HG03039 (cell line): ENCODE results near the gene ZNF516.

Experiments used
- ATAC-seq: cut with Tn5 transposase; IDR thresholded peaks from one replicate; pipeline ENCODE4 v1.9.1; 2021; ENCODE audit warnings: mild to moderate bottlenecking, moderate library complexity; ENCODE audit not compliant: unreplicated experiment

The ZNF516 gene

GRCh38 chr18:76457957-76458356, 37.1 kb downstream of the ZNF516 start:
- ATAC-seq, result no peak

- ATAC-seq, result no peak
These were observed 37.6 kb downstream of the ZNF516 start for GRCh38 chr18:76457475-76457874.

DNA sequence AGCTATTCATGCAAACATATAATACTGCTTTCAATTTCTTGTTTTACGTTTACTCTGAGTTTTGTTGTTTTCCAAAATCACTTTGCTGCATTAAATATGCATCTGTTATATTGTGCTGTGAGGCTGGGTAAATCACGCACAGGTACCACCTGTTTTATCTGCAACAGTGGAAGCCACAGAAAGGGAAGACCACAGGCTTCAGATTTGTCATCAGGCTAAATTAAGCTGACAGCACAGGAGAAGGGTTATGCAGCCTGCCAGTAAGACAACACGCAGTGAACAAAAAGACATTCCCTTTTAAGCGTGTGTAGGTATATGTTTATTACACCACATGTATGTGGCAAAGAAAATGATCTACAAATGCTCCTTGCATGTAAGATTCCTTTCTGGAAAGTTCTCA, 38.2 kb downstream of the ZNF516 start:
- no peak for ATAC-seq

DNA sequence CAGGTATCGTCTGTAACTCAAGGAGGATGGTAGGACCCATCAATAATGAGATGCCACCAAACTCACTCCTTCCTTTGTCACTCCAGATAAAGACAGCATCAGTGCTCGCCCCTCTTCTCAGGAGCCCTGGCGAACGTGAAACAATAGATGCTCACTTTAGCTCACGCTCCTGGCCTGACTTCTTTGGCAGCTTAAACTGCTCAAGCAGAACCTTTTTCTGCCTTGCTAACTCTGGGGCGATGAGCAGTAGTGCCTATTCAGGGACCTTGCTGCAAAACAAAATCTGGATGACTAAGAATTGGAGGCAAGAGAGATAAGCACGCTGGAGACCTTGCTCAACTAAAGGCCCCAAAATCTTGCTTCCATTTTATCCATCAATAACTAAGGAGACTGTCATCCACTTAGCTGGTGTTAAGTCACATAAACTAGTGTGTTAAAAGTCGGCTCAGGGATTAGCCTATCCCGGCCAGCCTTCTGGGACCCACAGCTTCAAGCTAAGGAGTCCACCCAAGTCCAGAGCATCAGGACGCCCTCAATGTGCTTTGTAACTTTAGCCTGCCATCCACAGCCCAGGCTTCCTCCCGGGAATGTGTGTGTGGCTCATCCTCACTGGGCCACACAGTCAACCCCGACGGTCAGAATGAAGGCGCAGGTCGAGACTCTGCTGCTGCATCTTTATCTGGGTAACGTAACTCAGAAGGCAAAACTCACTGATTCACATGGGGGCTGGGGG, 38.9 kb downstream of the ZNF516 start:
- ATAC-seq, result no peak

DNA sequence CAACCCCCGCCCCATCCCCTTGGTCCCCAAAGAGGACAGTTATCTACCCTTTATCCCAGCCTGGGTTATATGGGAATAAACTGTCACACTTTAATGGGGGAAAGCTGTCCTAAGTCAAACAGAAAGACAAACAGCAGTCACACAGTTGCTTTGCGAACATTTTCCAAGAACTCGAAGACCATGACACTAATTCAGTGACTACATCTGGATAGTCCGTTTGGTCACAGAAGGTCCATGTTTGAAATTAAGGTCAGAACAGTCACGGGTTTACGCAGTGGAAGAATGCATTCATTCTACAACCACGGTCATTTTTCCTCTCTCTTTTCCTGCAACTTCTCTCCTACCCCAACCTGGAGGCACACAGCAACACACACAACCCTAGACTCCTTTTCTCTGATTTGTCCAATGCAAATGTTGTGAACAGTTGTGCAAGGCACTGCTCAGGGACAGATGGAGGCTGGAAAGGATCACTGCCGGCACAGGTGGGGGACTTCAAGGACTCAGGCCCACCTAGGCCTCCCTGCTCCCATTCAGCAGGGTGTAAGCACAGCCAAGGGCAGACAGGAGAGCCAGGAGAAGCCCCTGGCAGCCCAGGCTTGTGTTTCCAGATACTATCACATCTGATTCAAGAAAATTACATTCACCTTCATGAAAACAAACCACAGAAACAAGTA, 39.9 kb downstream of the ZNF516 start:
- no peak for ATAC-seq

DNA sequence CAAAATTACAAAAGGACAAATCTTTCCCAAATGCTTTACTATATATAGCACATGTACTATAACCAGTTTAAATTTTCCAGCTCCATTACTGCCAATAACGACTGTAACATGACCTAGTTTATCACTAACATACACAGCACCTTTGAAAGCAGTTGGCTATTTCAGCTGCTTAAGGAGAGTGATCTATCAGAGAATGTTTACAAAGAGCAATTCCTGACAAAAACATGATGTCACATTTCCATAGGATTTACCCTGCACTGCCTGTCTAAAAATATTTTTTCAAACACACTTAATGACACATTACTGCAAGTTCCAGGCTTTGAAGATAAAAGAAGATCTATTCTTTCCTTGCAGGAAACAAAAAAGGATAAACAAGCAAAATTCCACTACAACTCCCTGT, 40.6 kb downstream of the ZNF516 start:
- ATAC-seq, result no peak

DNA sequence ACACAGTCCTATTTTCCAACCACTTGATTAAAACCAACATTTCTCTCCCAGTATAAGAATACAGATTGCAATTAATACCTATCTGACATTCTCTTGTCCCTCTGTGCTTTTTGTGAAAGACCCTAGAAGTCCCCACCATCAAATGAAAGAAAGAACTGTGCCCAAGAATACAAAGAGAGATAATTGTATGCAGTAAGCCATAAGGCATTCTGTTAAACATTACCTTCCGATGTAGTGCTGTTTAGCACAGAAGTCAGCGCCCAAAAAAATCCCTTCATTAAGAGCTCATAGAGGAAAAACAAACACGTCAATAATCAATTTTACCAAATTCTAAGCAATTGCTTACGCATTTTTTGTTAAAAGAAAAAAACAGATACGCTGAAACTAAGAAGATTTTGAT, 41.1 kb downstream of the ZNF516 start:
- no peak for ATAC-seq

DNA sequence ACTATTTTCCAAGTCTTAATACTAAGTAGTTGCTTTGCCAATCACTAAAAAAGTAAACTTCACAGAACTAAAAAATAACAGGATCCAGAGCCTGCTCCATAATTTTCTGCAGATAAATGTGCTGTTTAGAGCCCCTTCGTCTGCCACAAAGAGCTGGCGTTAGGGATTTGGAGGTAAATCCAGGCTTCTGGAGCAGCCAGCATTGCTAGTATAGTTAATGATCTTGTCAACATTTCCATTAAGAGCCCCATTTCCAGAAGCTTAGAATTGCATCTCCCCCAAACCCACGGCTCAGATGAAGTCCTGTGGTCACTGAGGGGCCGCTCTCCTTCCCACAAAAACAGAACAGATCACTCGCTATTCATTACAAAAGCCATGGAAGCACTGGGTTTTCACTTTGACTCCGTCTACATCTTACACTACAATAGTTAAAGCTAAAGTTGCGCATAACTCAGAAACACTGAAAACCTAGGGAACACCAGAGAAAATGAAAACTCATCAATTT, 41.9 kb downstream of the ZNF516 start:
- no peak for ATAC-seq

DNA sequence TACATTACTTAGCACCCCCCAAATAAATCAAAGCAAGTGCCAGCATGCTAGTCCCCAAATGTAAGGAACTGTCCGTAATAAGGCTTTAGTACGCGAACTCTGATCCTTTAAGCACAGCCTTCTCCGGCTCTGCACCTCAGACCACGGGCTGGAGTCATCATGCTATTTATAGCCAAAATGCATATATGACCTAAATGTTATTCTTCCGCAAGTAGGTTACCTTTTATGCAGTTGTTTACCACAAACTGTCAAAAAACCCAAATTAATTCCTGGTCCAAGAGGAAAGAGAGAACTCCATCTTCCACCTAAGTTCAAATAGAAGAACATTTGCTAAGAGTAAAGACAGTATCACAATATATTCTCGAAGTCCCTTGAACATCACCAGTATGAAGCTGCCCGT, 42.7 kb downstream of the ZNF516 start:
- no peak for ATAC-seq

GRCh38 chr18:76451396-76452331, 43.4 kb downstream of the ZNF516 start:
- ATAC-seq, result no peak

- no peak for ATAC-seq
These were observed 44.3 kb downstream of the ZNF516 start for GRCh38 chr18:76450452-76451395.

GRCh38 chr18:76449111-76449453, 46.0 kb downstream of the ZNF516 start:
- no peak for ATAC-seq

DNA sequence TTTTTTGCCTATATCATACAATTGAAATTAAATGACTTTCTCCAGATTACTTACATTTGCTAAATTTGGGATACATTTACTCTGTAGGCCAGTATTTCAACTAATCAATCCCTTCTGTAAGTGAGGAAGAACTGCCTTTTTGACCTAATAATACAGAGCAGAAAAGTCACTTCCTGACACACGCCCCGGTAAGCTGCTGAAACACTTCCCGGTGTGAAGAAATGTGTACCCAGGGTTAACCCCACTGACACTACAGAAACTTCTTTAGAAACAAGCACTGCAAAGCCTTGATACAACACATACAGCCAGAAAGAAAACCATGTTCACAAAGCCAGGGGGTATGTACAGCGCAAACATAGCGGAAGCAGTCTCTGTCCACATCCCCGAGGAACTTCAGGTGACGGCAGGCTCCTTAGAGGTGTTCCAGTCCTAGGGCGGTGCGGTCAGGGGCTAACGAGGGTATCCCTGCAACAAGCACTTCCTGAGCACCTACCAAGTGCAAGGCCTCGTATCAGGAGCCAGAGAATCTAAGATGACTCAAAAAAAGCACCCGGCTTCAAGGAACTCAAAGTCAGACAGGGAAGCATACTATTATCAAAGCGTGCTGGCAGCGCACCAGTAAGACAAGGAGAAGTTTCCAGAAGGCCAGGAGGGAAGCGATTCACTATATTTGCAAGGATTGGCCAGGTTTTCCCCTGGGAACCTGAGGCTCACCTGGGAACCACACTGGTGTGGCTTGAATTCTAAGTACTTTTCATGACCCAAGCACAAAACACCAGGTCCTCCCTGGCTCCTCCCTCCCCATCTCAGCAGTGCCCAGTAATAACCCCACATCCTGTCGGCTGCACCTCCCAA, 46.6 kb downstream of the ZNF516 start:
- no peak for ATAC-seq

- ATAC-seq, result no peak
These were observed 47.7 kb downstream of the ZNF516 start for GRCh38 chr18:76447258-76447890.

DNA sequence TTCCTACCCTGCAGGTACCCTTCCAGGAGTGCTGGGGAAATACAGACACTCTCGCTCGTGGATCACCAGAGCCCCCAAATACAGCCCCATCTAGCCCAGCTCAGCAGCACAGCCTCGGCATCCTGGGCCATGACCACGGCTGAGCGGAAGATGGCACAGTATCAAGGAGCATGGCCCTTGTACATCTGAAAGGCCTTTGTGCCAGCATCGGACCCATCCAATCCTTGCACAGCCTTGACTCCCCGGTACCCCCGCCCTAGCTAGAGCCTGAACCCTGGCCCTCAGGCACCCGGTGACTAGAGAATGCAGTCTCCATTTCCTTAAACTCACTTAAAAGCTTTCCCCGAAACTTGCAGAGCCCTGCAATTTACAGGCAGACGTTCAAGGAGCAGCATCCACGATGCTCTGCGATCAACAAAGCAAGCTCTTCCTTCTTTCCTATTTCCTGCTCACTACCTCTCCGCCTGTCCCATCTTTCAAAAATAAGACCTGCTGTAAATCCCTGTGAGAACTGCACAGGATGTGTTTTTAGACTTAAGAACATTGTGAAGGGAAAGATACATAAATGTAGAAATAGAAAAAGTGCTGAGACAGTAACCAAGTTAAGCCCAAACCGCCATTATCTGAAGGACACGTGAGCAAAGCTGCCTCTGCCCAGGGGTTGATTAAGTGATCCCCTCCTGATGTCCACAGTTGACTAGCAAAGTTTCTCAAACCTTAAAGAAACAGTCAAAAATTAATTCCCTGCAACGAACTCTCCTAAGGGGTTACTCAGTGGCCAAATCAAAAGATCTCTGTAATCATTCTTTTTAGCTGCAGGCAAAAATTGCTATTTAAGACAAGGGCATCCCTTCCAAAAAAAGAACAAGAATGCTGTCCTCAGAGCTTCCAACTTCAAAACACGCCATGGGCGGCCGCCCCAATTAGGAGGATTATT, 48.5 kb downstream of the ZNF516 start:
- no peak for ATAC-seq

- ATAC-seq, result no peak
These were observed 49.3 kb downstream of the ZNF516 start for GRCh38 chr18:76445741-76446232.

- ATAC-seq, result no peak
These were observed 49.8 kb downstream of the ZNF516 start for GRCh38 chr18:76445275-76445674.
